Bone marrow (tissue), 2 donors: Measurements from ENCODE around the gene ZDHHC12.
A peak's percentile ranks its signal among the peaks of the same experiment; 100 is the strongest.

Experiments
- DNase-seq, 2 donors: peaks; one replicate each; lab custom pipeline; 2025; lab: John Stamatoyannopoulos, UW

The ZDHHC12 gene

DNA sequence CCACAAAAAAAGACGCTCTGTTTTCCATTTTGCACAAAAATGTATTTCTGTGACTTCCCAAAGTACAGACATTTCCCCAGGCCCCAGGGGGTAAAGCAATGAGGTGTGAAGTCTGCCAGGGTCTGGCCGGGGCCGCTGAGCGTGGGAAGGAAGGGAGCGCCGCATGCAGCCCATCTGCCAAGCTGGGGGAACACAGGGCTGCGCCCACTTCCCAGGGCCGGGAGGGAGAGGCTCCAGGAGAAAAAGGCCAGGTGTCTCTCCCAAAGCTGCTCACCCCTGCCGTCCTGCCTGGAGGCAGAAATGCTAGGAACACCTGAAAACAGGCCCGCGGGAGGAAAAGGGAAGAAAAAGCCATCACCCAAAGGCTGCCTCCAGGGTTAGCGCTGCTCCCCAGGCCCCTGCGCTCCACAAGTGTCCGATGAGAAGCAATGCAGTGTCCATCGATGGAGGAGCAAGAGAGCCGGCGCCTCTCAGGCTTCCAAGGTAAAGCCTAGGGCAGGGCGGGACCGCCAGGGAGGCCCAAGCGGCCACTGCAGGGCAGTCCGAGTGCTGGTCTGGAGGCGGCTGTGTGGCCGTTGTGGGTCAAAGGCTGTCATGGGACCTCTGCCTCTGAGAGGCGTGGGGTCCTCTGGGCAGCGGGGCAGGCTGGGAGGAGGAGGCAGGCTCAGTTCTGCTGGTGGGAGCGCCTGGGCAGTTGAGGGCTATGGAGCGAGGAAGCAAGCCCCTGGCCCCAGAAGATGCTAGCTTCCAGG, 6.0 kb upstream of the ZDHHC12 start:
- no peak for DNase-seq

DNA sequence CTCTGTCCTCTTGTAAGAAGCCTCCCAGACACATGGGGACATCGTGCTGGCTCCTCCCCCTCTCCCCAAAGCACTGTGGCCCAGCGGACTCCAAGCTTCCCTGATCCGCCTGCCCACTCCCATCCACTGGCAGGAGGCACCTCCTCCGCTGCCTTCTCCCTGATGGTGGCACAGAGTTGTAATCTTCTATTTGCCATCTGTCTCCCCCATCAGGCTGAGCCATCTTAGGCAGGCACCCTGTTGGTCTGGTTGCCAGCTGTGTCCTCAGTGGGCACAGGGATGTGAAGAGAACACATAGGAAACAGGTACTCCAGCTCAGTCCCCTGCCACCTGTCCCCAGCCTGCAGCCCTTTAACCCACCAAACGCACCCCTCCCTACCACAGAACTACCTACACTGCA, 5.4 kb upstream of the ZDHHC12 start:
- DNase-seq = no peak

DNA sequence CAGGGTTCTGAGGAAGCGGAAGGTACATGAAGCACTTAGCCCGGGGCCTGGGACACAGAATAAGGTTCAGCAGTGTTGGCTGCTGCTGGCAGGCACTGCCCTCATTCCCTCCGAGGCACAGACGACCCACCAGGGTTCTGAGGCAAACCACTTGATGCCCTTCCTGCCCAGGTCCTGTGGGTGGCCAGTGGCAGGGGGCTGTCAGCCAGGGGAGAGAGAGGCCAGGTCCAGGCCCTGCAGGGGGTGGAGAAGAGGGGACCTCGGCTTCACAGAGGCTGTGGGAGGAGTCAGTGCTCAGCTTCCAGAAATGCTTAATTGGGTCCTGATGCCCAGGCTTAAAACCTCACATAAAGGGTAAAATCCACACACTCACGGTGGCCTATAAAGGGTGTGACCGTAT, 4.4 kb upstream of the ZDHHC12 start:
- no peak for DNase-seq

DNA sequence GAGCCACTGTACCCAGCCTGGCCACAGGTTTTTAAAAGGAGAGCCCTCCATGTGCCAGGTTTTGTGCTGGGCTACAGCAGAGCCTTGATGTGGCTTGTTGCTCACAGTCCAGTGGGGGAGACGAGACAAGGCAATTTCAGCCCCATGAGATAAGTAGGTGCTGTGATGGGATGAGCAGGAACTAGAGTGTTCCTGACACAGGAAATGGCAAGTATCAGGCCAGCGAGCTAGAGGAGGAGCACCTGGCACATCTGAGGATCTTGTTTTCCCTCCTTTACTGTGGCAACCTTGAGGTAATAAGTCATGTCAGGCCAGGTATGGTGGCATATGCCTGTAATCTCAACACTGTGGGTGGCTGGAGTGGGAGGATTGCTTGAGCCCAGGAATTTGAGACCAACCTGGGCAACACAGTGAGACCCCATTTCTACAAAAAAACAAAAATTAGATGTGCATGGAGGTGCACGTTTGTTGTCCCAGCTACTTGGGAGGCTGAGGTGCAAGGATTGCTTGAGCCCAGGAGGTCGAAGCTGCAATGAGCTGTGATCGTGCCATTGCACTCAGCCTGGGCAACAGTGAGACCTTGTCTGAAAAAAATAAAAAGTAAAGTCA, 3.8 kb upstream of the ZDHHC12 start:
- DNase-seq = no peak

DNA sequence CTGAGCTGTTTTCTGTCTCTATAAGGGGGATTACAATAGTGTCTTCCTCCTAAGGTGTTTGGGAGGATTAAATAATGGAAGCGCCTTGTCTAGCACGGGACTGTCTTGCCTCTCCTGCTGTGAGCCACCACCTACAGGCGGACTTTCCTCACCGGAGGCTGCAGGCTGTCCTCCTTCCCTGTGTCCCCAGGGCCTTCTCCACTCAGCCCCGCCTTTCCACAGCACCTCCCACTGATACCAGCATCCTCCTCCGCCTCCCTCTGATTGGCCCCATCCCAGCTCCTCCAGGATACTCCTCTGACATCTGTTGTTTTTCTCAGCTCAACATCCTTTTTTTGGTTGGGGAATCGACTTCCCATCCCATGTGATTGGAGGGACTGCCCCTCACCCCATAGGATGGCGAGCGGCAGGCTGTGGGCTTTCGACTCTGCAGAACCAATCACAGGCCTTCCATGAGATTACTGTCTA, 851 bp upstream of the ZDHHC12 start:
- peak in 1 of 2 donors; percentile 18 for DNase-seq

DNA sequence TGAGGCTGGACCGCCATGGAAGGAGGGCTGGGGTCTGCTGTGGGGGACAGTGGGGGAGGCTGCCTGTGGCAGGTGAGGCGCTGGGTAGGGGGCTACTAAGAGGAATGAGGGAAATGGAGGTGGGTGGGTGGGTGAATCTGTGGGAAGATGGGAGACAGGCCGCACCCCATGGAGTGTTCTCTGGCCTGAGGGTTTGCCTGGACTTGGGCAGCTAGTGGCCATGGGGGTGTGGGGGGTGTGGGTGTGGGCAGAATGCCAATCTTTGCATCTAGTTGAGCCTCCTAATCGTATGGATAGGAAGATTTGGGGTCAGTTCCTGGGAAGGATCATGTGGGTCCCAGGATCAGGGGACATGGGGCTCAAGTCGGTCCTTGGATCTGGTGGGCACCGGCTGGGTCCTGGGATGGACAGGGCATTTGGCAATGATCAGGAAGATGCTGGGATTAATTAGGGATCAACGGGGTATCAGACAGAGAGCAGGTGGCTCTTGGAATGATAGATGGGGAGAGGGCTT, 518 bp downstream of the ZDHHC12 start:
- no peak for DNase-seq

DNA sequence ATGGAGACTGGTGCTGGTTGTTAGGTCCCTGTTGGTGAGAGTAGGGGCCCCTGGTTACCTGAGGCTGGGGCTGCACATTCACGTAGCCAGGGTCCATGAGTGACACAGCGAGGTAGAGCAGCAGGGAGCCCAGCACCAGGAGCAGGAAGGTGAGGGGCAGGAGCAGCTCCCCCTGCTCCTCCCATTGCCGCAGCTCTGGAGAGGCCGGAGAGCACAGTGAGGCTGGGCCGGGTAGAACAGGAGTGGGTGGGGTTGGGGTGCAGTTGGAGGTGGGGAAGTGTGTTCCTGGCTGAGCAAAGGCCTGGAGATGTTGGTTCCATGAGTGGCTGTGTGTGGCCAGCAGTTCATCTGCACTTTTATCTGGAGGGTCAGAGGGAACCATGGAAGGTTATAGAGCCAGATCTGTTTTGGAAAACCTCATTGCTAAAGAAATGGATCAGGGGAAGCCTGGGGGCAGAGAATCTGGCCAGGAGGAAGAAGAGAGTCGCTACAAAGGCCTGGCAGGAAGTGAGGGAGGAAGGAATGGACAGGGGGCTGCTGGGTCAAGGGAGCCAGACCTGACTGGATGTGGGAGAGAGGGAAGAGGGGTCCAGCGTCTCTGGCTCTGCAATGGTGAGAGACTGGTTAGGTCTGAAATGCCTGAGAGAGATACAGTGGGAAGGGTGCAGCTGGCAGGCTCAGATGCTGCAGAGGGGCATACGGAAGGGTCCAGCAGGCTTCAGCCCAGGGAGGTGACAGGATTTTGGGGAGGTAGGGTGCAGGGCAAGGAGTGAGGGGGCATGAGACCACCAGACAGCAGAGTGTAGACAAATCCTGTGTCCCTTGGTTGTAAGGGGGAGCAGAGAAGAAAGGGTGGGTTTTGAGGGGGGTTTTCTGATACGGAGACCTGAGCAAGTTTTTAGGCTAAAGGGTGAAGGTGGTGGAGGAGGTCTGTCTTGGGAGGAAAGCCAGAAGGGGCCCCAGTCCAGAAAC, 1.3 kb downstream of the ZDHHC12 start:
- no peak for DNase-seq

DNA sequence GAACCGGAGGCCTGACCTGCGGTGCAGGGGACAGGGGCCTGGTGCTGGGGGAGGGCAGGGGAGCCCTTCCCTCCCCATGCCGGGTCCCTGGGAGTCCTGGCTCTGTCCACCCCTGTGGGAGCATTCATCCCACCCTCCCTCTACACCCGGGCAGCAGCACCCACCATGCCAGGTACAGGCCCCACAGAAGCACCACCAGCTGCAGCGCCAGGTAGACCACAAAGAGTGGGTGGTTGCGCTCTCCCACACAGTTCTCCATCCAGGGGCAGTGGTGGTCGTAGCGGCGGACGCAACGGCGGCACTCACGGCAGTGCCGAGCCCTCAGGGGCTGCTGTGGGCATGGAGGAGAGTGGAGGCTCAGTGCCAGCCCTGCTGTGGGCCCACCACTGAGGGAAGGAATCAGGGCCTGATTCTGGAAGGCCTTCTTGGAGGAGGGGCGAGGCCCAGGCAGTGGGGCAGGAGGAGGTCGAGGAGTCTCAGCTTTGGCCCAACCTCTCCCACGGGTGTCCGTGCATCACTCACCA, 2.4 kb downstream of the ZDHHC12 start:
- DNase-seq = no peak

DNA sequence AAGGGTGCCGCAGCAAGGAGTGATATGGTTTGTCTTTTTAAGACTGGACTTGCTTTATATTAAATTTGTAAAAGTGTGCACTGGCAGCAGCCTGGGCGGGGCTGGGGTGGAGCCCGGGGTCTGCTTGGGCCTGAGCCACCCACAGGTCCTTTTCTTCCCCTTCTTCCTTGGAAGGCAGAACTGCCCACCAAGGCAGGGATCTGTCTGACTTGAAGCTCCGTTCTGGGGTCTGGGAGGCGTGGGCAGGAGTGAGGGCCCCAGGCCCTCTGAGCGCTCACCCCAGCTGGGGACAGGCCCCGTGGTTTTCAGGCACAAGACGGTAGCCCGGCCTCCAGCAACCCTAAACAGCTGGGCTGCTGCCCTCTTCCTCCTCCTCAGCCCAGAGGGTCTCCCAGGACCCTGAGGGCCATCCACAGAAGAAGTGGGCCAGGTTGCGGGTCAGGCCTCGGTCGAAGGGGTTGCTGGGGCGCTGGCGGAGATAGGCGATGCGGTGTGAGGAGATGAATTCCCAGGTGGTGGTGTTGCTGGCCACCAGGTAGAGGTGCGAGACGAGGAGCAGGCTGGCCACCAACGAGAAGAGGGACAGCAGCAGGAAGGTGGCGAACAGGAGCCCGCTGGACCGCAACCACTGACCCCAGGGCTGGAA, 3.0 kb downstream of the ZDHHC12 start:
- no peak for DNase-seq

DNA sequence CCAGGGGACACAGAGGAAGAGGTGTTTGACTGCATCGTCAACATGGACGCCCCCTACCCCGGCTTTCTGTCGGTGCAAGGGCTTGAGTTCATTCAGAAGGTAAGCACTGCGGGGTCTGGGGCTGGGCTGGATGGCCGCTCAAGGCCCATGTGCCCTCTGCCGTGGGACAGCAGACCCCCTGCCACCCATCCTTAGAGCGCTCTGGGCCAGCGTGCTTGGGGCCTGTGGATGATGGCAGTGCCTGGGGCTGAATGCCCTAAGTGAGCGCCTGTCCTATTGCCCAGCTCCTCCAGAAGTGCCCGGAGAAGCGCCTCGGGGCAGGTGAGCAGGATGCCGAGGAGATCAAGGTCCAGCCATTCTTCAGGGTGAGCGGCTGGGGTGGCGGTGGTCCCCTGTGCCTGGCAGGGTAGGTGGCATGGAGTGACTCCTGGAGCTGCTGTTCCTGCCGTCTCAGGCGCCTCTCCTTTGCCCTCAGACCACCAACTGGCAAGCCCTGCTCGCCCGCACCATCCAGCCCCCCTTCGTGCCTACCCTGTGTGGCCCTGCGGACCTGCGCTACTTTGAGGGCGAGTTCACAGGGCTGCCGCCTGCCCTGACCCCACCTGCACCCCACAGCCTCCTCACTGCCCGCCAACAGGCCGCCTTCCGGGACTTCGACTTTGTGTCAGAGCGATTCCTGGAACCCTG, 3.9 kb downstream of the ZDHHC12 start:
- no peak for DNase-seq

DNA sequence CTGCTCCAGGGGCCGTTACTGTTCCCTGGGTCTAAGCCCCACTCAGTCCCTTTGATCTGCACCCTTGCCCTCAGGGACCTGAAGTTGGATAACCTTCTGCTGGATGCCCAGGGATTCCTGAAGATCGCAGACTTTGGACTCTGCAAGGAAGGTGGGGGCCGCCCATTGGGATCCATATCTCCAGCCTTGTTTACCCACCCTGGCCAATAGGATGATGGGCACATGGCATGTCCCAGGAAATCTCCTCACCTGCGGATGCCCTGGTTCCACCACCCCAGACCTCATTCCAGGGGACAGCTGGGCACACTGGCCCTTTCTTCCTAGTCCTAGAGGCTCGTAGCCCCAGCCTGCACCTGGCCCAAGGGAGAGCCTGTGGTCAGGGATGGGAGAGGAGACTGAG, 5.5 kb downstream of the ZDHHC12 start:
- no peak for DNase-seq

DNA sequence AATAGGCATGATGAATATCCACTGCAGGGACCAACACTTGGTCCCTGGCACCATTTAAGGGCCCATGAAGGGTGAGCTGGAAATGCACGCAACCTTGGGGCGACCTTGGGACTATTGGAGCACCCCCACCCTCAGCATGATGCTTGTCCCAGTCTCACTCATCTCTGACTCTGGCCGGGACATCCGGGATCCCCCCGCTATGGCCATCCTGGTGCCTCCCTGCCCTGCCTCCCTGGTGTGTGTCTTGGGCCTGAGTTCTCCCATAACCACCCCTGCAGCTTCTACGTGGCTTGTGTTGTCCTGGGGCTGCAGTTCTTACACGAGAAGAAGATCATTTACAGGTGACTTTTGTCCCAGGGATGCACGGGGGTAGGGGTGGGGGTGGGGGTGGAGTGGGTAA, 5.9 kb downstream of the ZDHHC12 start:
- no peak for DNase-seq

DNA sequence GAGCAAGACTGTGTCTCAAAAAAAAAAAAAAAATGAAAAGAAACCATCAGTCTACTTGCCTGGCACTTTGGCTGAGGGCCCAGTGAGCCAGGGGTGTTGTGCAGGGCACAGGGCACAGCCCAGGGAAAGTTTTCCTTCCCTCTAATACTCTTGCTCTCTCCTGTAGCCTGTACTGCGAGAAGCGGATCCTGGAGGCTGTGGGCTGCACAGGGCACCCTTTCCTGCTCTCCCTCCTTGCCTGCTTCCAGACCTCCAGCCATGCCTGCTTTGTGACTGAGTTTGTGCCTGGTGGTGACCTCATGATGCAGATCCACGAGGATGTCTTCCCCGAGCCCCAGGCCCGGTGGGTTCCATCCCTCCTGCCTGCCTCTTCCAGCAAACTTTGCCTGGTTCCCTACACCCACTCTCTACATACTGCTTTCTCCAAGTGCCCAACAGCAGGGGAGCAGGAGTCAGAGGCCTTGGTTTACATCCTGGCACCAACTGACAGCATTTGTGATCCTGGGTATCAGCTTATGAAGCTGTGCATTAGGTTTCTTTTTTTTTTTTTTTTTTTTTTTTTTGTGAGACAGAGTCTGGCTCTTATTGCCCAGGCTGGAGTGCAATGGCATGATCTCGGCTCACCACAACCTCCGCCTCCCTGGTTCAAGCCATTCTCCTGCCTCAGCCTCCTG, 7.2 kb downstream of the ZDHHC12 start:
- DNase-seq = no peak

DNA sequence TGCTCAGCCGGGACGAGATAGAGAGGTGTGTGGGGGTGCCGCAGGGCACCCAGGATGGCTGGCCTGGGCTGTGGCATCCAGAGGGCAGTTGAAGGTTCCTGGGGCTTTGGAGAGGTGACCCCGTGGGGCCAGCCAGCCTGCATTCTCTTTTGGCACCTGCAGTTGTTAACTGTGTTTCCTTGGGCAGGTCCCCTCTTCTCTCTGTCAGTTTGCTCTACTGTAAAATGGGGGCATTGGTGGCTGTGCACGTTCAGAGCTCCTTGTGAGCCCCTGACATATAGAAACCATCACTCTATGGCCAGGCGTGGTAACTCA, 8.5 kb downstream of the ZDHHC12 start:
- no peak for DNase-seq

DNA sequence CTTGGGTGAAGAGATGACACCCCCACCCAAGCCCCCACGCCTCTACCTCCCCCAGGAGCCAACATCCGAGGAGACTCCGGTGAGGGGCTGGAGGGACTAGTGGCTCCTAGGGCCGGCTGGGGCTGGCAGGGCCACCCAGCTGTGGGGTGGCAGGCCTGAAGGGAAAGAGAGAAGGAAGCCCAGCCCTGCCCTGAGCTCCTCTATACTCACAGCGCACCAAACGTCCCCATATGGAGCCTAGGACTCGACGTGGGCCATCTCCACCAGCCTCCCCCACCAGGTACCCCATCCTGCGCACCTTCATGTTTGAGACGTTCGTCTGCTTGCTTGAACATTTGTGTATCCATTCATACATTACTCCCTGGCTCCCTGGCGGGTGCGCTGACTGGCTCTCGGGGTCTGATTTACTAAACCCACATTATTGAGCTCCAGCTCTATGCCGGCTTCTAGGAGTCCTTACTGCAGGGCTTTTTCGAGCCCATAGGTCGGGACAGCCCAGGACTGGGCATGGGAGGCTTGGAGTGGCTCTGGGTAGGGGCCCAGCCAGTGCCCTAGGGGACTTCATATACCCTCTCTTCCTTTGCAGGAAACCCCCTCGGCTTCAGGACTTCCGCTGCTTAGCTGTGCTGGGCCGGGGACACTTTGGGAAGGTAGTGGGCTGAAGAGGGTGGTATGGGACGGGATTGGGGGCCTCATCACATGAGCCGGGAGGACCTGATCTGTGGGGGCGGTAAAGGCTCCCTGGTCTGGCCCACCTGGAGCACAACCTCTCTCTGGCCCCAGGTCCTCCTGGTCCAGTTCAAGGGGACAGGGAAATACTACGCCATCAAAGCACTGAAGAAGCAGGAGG, 9.1 kb downstream of the ZDHHC12 start:
- DNase-seq = no peak

DNA sequence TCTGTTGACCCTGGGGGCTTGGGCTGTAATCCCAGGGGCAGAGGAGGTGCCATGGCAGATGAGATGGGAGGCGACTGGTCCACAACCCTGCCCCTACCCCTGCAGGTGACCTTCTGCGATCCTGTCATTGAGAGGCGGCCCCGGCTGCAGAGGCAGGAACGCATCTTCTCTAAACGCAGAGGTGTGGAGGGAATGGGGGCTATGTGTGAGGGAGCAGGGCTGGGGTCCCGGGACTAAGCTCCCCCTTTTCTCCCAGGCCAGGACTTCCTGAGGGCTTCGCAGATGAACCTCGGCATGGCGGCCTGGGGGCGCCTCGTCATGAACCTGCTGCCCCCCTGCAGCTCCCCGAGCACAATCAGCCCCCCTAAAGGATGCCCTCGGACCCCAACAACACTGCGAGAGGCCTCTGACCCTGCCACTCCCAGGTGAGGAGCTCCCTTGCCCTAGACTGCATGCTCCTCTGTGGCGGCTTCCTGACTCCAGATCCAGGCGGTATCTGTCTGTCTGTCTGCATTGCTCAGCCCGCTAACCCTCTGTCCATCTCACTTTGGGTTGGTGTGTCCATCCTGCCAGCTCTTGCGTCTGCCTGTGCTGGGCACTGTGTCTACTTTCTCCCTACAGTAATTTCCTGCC, 9.9 kb downstream of the ZDHHC12 start:
- no peak for DNase-seq

DNA sequence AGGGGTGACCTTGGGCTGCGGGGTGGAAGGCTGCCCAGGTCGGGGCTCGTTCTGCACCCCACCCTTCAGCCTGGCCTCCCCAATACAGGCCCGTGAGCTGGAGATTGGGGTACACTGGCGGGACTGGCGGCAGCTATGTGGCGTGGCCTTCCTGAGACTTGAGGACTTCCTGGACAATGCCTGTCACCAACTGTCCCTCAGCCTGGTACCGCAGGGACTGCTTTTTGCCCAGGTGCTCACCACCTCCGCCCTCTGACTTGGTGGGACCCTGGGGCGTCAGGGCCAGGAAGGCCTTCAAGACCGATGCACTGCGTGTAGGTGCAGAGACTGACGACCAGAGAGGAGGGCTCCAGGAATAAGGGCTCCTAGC, 10.5 kb downstream of the ZDHHC12 start:
- DNase-seq = no peak

DNA sequence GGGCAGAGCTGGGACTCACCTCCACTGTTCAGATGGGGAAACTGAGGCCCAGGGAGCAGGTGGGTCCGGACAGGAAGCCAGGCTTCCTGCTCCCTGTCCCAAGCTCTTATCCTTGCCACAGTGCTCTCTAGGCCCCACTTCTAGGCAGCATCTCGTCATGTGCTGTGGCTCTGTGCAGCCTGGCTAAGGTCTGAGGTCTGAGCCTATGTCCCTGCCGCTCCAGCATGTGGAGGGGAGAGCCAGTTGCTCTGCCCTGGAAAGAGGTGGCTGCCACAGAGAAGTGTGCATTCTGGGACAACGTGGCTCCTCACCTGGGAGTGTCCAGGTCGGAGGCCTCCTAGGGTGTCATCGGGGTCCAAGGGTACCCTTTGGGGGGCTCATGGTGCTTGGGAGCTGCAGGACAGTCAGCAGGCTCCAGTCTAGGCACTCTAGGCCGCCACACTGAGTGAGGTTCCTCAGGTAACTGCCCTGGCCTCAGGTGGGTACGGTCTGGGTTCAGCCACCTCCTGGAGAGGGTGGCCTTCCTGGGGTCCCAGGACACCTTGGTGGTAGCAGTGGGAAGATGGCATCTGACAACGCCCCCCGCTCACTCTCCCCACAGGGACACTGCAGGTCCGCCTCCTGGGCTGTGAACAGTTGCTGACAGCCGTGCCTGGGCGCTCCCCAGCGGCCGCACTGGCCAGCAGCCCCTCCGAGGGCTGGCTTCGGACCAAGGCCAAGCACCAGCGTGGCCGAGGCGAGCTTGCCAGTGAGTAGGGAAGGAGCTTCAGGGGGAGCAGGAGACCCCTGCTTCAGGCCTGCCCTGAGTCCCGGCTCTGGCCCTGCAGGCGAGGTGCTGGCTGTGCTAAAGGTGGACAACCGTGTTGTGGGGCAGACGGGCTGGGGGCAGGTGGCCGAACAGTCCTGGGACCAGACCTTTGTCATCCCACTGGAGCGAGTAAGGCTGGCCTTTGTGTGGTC, 11.2 kb downstream of the ZDHHC12 start:
- no peak for DNase-seq
